ENCODE data around the gene SZRD1. TPM values are rescaled to one million over a fixed set of nuclear protein-coding genes. Genes with fewer than 3 reads are reported as not detected.

SZRD1 gene
- total and polyA plus RNA-seq, 9 of the 15 experiments (the other 6 are each of a cell fraction or from before 2014, with no cell fraction given): 3.9 to 149 (median 82.5) TPM

DNA sequence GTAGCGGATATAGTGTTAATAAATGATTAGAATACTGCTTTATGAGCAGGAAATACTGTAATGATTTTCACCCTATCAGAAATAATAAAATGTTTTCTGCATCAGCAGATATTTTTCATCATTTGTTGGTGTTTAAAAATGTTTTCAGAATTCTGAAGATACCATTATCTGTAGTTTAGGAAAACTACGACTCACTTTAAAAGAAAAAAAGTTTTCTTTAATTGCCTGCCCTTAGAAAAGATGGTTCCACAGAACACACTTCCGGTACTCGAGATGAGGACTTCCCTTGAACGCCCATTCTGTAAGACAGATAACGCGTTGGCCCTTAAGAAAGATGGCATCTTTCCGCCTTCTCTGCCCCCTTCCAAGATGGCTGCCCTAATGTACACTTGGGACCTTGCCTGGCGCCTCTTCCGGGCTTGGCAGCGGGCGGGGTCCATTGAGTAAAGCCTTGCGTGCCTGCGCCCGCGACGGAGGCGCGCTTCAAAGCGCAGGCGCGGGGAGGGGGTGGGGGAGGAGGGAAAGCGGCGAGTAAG lies at the start of gene SZRD1 (continued):
- no peak for TF ChIP-seq ZNF444 (CRISPR knock-in tag; IDR thresholded peaks at IDR 0.05)
- TF ChIP-seq, protein P1, sequence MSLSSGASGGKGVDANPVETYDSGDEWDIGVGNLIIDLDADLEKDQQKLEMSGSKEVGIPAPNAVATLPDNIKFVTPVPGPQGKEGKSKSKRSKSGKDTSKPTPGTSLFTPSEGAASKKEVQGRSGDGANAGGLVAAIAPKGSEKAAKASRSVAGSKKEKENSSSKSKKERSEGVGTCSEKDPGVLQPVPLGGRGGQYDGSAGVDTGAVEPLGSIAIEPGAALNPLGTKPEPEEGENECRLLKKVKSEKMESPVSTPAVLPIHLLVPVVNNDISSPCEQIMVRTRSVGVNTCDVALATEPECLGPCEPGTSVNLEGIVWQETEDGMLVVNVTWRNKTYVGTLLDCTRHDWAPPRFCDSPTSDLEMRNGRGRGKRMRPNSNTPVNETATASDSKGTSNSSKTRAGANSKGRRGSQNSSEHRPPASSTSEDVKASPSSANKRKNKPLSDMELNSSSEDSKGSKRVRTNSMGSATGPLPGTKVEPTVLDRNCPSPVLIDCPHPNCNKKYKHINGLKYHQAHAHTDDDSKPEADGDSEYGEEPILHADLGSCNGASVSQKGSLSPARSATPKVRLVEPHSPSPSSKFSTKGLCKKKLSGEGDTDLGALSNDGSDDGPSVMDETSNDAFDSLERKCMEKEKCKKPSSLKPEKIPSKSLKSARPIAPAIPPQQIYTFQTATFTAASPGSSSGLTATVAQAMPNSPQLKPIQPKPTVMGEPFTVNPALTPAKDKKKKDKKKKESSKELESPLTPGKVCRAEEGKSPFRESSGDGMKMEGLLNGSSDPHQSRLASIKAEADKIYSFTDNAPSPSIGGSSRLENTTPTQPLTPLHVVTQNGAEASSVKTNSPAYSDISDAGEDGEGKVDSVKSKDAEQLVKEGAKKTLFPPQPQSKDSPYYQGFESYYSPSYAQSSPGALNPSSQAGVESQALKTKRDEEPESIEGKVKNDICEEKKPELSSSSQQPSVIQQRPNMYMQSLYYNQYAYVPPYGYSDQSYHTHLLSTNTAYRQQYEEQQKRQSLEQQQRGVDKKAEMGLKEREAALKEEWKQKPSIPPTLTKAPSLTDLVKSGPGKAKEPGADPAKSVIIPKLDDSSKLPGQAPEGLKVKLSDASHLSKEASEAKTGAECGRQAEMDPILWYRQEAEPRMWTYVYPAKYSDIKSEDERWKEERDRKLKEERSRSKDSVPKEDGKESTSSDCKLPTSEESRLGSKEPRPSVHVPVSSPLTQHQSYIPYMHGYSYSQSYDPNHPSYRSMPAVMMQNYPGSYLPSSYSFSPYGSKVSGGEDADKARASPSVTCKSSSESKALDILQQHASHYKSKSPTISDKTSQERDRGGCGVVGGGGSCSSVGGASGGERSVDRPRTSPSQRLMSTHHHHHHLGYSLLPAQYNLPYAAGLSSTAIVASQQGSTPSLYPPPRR (CRISPR knock-in tag; IDR thresholded peaks at IDR 0.05; ENCODE audit: borderline replicate concordance): no peak
- no peak; a peak in 1 of 4 replicates for TF ChIP-seq RCOR1 (IDR thresholded peaks at IDR 0.05; ENCODE audit: borderline replicate concordance in 1 of 2, low read depth in 2 of 2, low read length in 2 of 2)
- no peak for TF ChIP-seq CHD1 (IDR thresholded peaks at IDR 0.05; ENCODE audit: low read length)
- TF ChIP-seq BRF1 (IDR thresholded peaks at IDR 0.05; ENCODE audit: borderline replicate concordance, extremely low read depth, insufficient read length): no peak
- TF ChIP-seq BCOR (IDR thresholded peaks at IDR 0.05): no peak
- TF ChIP-seq DLX4 (CRISPR knock-in tag; IDR thresholded peaks at IDR 0.05): no peak
- peak; percentile 72 for TF ChIP-seq TAF1 (IDR thresholded peaks at IDR 0.05; ENCODE audit: control insufficient read depth, extremely low read depth, insufficient read depth, low read length, severe bottlenecking)
- TF ChIP-seq, protein P2, sequence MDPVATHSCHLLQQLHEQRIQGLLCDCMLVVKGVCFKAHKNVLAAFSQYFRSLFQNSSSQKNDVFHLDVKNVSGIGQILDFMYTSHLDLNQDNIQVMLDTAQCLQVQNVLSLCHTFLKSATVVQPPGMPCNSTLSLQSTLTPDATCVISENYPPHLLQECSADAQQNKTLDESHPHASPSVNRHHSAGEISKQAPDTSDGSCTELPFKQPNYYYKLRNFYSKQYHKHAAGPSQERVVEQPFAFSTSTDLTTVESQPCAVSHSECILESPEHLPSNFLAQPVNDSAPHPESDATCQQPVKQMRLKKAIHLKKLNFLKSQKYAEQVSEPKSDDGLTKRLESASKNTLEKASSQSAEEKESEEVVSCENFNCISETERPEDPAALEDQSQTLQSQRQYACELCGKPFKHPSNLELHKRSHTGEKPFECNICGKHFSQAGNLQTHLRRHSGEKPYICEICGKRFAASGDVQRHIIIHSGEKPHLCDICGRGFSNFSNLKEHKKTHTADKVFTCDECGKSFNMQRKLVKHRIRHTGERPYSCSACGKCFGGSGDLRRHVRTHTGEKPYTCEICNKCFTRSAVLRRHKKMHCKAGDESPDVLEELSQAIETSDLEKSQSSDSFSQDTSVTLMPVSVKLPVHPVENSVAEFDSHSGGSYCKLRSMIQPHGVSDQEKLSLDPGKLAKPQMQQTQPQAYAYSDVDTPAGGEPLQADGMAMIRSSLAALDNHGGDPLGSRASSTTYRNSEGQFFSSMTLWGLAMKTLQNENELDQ (CRISPR knock-in tag; IDR thresholded peaks at IDR 0.05; ENCODE audit: borderline replicate concordance): no peak
- no peak for TF ChIP-seq POLR3A (IDR thresholded peaks at IDR 0.05; ENCODE audit: borderline replicate concordance, extremely low read depth, insufficient read depth, insufficient read length)
- no peak for TF ChIP-seq E2F3 (CRISPR knock-in tag; IDR thresholded peaks at IDR 0.05)
- TF ChIP-seq, protein P3, sequence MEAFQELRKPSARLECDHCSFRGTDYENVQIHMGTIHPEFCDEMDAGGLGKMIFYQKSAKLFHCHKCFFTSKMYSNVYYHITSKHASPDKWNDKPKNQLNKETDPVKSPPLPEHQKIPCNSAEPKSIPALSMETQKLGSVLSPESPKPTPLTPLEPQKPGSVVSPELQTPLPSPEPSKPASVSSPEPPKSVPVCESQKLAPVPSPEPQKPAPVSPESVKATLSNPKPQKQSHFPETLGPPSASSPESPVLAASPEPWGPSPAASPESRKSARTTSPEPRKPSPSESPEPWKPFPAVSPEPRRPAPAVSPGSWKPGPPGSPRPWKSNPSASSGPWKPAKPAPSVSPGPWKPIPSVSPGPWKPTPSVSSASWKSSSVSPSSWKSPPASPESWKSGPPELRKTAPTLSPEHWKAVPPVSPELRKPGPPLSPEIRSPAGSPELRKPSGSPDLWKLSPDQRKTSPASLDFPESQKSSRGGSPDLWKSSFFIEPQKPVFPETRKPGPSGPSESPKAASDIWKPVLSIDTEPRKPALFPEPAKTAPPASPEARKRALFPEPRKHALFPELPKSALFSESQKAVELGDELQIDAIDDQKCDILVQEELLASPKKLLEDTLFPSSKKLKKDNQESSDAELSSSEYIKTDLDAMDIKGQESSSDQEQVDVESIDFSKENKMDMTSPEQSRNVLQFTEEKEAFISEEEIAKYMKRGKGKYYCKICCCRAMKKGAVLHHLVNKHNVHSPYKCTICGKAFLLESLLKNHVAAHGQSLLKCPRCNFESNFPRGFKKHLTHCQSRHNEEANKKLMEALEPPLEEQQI (IDR thresholded peaks at IDR 0.05): 0 out of 2 replicates have a peak, but pooled peaks have one; percentile 28
- TF ChIP-seq ZNF174 (CRISPR knock-in tag; IDR thresholded peaks at IDR 0.05): no peak
- peak; percentile 99 for TF ChIP-seq NFRKB (IDR thresholded peaks at IDR 0.05; ENCODE audit: low read depth)
- no peak for TF ChIP-seq HDAC6 (IDR thresholded peaks at IDR 0.05; ENCODE audit: low read depth, low read length)
- peak; percentile 34; the same call in 1 of the 2 replicates for TF ChIP-seq CEBPB (tag; IDR thresholded peaks at IDR 0.05)
- TF ChIP-seq KAT8 (IDR thresholded peaks at IDR 0.05; ENCODE audit: low read depth): no peak
